HepG2 (cell line): ENCODE measurements around the gene P2RY2. TPM values are rescaled to one million over a fixed set of nuclear protein-coding genes. Genes with fewer than 3 reads are reported as not detected.
A peak's percentile ranks its signal among the peaks of the same experiment; 100 is the strongest.

Experiments used
- GATAD2A ChIP-seq: IDR thresholded peaks from 2 replicates; pipeline ENCODE4 v1.6.1; 2016
- GZF1 ChIP-seq: sonication (generic); formaldehyde crosslinking; IDR thresholded peaks from 2 replicates; pipeline ENCODE4 v1.5.1; 2020; ENCODE audit warnings: mild to moderate bottlenecking, missing genetic modification reagents
- HDAC1 ChIP-seq: sonication (generic); formaldehyde crosslinking; IDR thresholded peaks from 2 replicates; pipeline ENCODE4 v1.5.1; 2020; ENCODE audit warnings: mild to moderate bottlenecking, missing genetic modification reagents
- MTF1 ChIP-seq: sonication (generic); formaldehyde crosslinking; IDR thresholded peaks from 2 replicates; pipeline ENCODE4 v1.5.0; 2020; ENCODE audit warnings: missing genetic modification reagents
- PHF5A ChIP-seq: IDR thresholded peaks from one replicate; pipeline ENCODE4 v1.6.1; 2018; ENCODE audit warnings: low read depth, missing genetic modification reagents; ENCODE audit not compliant: unreplicated experiment
- ZKSCAN8 ChIP-seq: IDR thresholded peaks from 2 replicates; pipeline ENCODE4 v1.6.1; 2016; ENCODE audit warnings: borderline replicate concordance, missing genetic modification reagents, missing compliant biosample characterization
- ZMYM4 ChIP-seq: sonication (generic); formaldehyde crosslinking; IDR thresholded peaks from 2 replicates; pipeline ENCODE4 v1.8.1; 2023; ENCODE audit warnings: mild to moderate bottlenecking, missing genetic modification reagents
- polyA plus RNA-seq, 8 experiments: library from polyadenylated mRNA; depleted of rRNA in 3 of 8; stranded (reverse) in 7 of 8; unstranded in 1 of 8; fragments of >200 nt; fragmentation: Illumina TruSeq in 4 of 8; extraction: Trizol in 4 of 8; gene quantifications; 2 replicates each; pipeline versions ENCODE4 v1.2.1 to v1.2.3, GENCODE V29; 2011 to 2016; ENCODE audit warnings: low read depth in 4 of 8, missing spikeins in 1 of 8, mixed read lengths in 1 of 8; ENCODE audit not compliant: insufficient read depth in 1 of 8
- total RNA-seq, 5 experiments: library from RNA; depleted of rRNA; stranded (reverse); fragments of >200 nt; fragmentation: Illumina TruSeq; extraction: Trizol; gene quantifications; 2 replicates each; pipeline ENCODE4 v1.2.3, GENCODE V29; 2016; ENCODE audit warnings: low read depth in 1 of 5
- TF ChIP-seq, protein P1 (sequence below): sonication (generic); formaldehyde crosslinking; IDR thresholded peaks from 2 replicates; pipeline ENCODE4 v1.4.0; 2020; ENCODE audit warnings: missing genetic modification reagents
- TF ChIP-seq, protein P2 (sequence below): sonication (generic); formaldehyde crosslinking; IDR thresholded peaks from 2 replicates; pipeline ENCODE4 v1.4.0; 2020; ENCODE audit warnings: missing genetic modification reagents; ENCODE audit errors: not compliant biosample characterization
- TF ChIP-seq, protein P3 (sequence below): sonication (generic); formaldehyde crosslinking; IDR thresholded peaks from 2 replicates; pipeline ENCODE4 v1.8.1; 2022; ENCODE audit warnings: low read depth, mild to moderate bottlenecking, missing genetic modification reagents
- TF ChIP-seq, protein P4 (sequence below): sonication (generic); formaldehyde crosslinking; IDR thresholded peaks from 2 replicates; pipeline ENCODE4 v1.4.0; 2020; ENCODE audit warnings: low read depth, mild to moderate bottlenecking, missing genetic modification reagents
- TF ChIP-seq, protein P5 (sequence below): sonication (generic); formaldehyde crosslinking; conservative IDR thresholded peaks from 2 replicates; pipeline ENCODE4 v1.4.0; 2020; ENCODE audit warnings: mild to moderate bottlenecking, missing genetic modification reagents, moderate library complexity
- TF ChIP-seq, protein P6 (sequence below), 2 experiments: IDR thresholded peaks; 2 replicates each; pipeline ENCODE4 v1.6.1; 2011 to 2012; ENCODE audit warnings: low read length in 2 of 2, borderline replicate concordance in 1 of 2, low read depth in 1 of 2, mild to moderate bottlenecking in 1 of 2, moderate library complexity in 1 of 2

Gene P2RY2
- total and polyA plus RNA-seq, 2 of the 13 experiments (the other 11 are each of a cell fraction or from before 2014, with no cell fraction given), result 0.95 to 3.1 TPM

DNA sequence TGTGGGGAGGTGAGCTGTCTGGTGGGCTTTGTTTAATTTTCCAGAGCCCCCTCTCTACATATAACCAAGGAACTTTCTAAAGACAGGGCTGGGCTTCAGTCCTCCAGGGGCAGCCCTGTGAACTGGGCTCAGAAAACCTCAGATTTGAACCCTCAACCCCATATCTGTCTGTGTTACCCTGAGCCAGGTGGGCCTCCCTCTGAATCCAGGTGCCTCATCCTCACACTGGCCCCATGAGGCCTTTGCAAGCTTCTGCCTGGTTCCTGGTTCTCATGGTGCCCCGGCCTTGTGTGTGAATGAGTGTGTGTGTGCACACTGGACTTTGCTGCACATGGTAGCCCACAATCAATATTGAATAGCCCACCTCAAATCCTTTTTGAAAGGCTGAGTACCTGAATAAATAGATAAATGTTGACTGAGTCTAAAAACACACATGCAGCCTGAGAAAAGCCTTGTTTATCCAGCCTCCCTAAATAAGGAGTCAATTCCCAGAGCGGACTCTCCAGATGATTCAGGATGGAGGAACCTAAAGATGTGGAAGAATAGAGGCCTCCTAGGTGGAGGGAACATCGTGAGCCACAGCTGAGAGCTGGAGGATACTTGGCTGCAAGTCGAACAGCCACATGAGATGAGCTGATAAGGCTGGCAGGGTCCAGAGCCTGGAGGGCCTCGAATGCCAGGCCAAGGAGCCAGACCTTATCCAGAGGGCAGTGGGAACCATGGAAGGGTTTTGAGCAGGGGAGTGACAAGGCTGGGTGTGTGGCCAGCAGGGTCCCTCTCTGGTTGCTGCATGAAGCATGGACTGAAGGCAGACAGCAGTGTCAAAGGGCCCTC, 28.1 kb upstream of the P2RY2 start (continued):
- TF ChIP-seq, protein P1, sequence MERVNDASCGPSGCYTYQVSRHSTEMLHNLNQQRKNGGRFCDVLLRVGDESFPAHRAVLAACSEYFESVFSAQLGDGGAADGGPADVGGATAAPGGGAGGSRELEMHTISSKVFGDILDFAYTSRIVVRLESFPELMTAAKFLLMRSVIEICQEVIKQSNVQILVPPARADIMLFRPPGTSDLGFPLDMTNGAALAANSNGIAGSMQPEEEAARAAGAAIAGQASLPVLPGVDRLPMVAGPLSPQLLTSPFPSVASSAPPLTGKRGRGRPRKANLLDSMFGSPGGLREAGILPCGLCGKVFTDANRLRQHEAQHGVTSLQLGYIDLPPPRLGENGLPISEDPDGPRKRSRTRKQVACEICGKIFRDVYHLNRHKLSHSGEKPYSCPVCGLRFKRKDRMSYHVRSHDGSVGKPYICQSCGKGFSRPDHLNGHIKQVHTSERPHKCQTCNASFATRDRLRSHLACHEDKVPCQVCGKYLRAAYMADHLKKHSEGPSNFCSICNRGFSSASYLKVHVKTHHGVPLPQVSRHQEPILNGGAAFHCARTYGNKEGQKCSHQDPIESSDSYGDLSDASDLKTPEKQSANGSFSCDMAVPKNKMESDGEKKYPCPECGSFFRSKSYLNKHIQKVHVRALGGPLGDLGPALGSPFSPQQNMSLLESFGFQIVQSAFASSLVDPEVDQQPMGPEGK (CRISPR knock-in tag), result no peak
- TF ChIP-seq HDAC1 (CRISPR knock-in tag) (peak; percentile 20; the same call in 1 of the 2 replicates), ZKSCAN8 (no peak), ZMYM4 (no peak), MTF1 (CRISPR knock-in tag) (no peak), PHF5A (CRISPR knock-in tag) (no peak), GZF1 (CRISPR knock-in tag) (no peak), GATAD2A (CRISPR knock-in tag) (peak; percentile 21; the same call in 1 of the 2 replicates)
- TF ChIP-seq, protein P2, sequence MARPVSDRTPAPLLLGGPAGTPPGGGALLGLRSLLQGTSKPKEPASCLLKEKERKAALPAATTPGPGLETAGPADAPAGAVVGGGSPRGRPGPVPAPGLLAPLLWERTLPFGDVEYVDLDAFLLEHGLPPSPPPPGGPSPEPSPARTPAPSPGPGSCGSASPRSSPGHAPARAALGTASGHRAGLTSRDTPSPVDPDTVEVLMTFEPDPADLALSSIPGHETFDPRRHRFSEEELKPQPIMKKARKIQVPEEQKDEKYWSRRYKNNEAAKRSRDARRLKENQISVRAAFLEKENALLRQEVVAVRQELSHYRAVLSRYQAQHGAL, result no peak
- TF ChIP-seq, protein P3, sequence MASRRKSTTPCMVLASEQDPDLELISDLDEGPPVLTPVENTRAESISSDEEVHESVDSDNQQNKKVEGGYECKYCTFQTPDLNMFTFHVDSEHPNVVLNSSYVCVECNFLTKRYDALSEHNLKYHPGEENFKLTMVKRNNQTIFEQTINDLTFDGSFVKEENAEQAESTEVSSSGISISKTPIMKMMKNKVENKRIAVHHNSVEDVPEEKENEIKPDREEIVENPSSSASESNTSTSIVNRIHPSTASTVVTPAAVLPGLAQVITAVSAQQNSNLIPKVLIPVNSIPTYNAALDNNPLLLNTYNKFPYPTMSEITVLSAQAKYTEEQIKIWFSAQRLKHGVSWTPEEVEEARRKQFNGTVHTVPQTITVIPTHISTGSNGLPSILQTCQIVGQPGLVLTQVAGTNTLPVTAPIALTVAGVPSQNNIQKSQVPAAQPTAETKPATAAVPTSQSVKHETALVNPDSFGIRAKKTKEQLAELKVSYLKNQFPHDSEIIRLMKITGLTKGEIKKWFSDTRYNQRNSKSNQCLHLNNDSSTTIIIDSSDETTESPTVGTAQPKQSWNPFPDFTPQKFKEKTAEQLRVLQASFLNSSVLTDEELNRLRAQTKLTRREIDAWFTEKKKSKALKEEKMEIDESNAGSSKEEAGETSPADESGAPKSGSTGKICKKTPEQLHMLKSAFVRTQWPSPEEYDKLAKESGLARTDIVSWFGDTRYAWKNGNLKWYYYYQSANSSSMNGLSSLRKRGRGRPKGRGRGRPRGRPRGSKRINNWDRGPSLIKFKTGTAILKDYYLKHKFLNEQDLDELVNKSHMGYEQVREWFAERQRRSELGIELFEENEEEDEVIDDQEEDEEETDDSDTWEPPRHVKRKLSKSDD (CRISPR knock-in tag), result no peak
- TF ChIP-seq, protein P4, sequence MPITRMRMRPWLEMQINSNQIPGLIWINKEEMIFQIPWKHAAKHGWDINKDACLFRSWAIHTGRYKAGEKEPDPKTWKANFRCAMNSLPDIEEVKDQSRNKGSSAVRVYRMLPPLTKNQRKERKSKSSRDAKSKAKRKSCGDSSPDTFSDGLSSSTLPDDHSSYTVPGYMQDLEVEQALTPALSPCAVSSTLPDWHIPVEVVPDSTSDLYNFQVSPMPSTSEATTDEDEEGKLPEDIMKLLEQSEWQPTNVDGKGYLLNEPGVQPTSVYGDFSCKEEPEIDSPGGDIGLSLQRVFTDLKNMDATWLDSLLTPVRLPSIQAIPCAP (CRISPR knock-in tag), result no peak
- TF ChIP-seq, protein P5, sequence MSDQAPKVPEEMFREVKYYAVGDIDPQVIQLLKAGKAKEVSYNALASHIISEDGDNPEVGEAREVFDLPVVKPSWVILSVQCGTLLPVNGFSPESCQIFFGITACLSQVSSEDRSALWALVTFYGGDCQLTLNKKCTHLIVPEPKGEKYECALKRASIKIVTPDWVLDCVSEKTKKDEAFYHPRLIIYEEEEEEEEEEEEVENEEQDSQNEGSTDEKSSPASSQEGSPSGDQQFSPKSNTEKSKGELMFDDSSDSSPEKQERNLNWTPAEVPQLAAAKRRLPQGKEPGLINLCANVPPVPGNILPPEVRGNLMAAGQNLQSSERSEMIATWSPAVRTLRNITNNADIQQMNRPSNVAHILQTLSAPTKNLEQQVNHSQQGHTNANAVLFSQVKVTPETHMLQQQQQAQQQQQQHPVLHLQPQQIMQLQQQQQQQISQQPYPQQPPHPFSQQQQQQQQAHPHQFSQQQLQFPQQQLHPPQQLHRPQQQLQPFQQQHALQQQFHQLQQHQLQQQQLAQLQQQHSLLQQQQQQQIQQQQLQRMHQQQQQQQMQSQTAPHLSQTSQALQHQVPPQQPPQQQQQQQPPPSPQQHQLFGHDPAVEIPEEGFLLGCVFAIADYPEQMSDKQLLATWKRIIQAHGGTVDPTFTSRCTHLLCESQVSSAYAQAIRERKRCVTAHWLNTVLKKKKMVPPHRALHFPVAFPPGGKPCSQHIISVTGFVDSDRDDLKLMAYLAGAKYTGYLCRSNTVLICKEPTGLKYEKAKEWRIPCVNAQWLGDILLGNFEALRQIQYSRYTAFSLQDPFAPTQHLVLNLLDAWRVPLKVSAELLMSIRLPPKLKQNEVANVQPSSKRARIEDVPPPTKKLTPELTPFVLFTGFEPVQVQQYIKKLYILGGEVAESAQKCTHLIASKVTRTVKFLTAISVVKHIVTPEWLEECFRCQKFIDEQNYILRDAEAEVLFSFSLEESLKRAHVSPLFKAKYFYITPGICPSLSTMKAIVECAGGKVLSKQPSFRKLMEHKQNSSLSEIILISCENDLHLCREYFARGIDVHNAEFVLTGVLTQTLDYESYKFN (CRISPR knock-in tag), result peak; percentile 47
- TF ChIP-seq, protein P6, sequence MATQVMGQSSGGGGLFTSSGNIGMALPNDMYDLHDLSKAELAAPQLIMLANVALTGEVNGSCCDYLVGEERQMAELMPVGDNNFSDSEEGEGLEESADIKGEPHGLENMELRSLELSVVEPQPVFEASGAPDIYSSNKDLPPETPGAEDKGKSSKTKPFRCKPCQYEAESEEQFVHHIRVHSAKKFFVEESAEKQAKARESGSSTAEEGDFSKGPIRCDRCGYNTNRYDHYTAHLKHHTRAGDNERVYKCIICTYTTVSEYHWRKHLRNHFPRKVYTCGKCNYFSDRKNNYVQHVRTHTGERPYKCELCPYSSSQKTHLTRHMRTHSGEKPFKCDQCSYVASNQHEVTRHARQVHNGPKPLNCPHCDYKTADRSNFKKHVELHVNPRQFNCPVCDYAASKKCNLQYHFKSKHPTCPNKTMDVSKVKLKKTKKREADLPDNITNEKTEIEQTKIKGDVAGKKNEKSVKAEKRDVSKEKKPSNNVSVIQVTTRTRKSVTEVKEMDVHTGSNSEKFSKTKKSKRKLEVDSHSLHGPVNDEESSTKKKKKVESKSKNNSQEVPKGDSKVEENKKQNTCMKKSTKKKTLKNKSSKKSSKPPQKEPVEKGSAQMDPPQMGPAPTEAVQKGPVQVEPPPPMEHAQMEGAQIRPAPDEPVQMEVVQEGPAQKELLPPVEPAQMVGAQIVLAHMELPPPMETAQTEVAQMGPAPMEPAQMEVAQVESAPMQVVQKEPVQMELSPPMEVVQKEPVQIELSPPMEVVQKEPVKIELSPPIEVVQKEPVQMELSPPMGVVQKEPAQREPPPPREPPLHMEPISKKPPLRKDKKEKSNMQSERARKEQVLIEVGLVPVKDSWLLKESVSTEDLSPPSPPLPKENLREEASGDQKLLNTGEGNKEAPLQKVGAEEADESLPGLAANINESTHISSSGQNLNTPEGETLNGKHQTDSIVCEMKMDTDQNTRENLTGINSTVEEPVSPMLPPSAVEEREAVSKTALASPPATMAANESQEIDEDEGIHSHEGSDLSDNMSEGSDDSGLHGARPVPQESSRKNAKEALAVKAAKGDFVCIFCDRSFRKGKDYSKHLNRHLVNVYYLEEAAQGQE (IDR thresholded peaks at IDR 0.05; ENCODE audit: borderline replicate concordance in 1 of 2, low read depth in 1 of 2, low read length in 2 of 2), result no peak
